GM10266 (cell line): ENCODE measurements around the gene THTPA.

ENCODE experiments used
- DNase-seq: peaks from one replicate; pipeline ENCODE4 v3.0.0; 2012; ENCODE audit errors: extremely low spot score
- TF ChIP-seq, protein P1 (sequence below): IDR thresholded peaks from 2 replicates; pipeline ENCODE4 v1.5.1; 2012; ENCODE audit warnings: mild to moderate bottlenecking, low read depth; ENCODE audit not compliant: control insufficient read depth, insufficient read depth; ENCODE audit errors: missing control alignments

THTPA gene

DNA sequence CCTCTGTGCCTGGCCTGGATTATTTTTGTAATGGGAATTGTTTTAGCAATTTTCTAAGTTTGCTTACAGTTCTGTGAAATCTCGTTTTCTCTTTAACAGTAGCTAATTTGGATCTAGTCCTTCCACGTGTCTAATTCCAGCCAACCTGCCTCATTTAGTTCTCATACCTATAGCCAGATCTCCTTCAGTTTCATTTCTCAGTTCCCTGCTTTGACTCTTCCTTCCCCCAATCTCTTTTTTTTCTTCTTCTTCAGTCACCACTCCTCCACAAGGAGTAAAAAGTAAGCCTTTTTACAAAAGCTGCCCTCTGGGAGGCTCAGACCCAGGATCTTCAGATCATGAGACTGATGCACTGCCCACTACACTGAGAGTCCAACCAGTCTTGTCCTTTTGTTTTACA, 1.4 kb downstream of the THTPA start:
- TF ChIP-seq, protein P1, sequence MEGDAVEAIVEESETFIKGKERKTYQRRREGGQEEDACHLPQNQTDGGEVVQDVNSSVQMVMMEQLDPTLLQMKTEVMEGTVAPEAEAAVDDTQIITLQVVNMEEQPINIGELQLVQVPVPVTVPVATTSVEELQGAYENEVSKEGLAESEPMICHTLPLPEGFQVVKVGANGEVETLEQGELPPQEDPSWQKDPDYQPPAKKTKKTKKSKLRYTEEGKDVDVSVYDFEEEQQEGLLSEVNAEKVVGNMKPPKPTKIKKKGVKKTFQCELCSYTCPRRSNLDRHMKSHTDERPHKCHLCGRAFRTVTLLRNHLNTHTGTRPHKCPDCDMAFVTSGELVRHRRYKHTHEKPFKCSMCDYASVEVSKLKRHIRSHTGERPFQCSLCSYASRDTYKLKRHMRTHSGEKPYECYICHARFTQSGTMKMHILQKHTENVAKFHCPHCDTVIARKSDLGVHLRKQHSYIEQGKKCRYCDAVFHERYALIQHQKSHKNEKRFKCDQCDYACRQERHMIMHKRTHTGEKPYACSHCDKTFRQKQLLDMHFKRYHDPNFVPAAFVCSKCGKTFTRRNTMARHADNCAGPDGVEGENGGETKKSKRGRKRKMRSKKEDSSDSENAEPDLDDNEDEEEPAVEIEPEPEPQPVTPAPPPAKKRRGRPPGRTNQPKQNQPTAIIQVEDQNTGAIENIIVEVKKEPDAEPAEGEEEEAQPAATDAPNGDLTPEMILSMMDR, result no peak
- no peak for DNase-seq

DNA sequence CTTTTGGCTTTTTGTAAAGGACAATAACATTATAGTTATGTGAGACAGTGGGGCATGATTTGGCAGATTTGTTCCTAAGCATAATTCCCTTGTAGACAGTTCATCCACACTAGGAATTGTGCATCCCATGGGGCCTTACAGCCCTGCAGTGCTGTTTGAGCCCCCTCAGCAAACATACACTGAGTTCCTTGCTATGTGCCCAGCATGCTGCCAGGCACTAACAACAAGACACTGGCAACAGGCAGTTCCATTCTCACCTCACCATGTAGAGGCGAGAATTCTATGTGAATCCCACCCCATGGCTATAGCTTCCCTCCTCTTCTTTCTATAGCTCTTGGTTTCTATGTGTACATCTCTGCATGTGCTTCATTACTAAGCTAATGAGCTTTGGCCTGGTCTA, 1.9 kb downstream of the THTPA start:
- no peak for DNase-seq
- TF ChIP-seq, protein P1, result no peak

DNA sequence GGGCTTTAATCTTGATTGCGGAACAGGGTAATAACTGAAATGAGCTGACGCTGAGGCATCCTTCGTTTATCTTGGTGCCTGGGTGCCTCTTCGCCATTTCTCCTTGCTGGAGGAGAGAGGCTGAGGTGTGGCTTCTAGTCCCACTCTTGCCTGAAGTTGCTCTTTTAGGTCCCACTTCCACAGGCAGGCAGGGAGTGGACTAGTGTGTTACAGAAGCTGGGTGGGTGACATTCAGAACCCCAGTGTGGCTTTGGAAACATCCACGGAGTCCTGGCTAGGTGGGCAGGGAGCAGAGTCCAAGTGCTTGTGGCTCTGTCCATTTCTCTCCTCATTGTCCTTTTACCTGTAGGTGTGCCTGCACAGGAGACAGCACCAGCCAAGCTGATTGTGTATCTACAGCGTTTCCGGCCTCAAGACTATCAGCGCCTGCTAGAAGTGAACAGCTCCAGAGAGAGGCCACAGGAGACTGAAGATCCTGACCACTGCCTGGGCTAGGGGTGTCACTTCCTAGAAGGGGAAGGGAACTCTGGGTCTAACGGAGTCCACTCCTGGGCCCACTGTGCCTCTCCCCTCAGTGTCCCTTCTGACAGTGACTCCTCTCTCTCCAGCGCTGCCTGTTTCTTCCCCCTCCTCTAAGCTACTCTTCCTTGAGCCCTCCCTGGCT, 2.4 kb downstream of the THTPA start:
- TF ChIP-seq, protein P1, result no peak
- DNase-seq, result no peak

DNA sequence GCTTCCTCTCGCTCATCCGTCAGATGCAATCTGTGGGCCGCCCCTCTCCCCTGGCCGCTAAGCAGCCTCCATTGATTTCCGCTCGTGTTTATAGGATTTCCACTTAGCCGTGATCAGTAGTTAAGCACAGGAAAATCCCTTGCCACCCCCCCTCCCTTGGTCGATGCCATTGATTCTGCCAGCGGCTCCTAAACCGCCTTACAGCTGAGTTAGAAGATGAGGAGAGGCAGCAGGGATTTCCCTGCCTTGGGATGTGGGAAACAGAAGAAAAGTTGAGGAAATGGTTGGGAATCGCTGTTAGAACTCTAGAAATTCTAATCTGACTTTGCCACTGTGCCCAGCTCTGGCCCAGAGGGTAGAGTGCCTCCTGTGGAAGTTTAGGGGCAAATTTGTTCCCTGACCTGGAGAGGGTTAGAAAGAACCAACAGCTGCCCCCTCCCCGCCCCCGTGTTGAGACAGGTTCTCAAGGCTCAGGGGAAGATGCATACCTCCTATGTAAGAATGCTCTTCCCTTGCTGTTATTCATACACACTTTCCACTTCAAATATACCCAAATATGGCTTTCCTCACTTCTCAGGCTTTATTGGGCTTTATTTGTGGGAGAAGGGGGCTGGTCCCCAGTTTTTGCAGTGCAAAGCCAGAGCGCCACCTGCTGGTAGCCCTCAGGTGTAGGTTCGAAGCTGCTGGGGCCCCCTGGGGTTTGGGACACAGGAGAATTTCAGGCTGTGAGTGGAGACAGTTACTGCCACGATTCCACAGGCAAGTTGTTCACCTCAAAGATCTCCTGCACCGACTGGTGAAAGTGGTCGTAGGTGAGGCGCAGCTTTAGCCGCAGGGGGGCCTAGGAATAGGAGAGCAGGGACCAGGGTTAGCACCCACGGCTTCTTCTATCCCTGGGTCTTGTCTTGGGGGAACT, 3.2 kb downstream of the THTPA start:
- DNase-seq, result no peak
- TF ChIP-seq, protein P1, result peak; percentile 93

DNA sequence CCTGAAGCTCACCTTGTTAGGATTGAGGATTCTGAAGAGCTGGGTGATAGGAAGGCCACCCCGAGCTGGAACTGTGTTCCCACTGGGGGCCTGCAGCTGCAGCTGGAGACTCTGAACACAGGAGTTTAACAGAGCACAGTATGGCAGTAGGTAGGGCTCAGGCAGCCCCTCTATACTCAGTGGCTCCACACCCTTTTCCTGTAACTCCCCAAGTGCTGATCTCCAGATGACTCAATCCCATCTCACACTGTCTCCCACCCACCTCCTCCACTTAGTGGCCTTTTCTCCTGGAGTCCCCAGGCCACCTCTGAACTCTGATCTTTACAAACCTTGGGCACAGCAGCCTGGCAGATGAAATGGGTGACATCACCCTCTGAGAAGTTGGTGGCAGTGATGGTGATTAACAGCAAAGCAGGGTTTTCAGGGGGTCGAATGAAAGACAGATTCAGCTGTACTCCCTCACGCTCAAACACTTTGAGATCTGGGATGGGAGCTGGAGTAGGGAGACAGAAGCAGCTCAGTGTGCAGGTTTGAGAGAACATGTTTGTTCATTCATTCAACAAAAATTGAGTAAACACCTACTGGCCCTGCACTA, 4.0 kb downstream of the THTPA start:
- DNase-seq, result no peak
- TF ChIP-seq, protein P1, result no peak

DNA sequence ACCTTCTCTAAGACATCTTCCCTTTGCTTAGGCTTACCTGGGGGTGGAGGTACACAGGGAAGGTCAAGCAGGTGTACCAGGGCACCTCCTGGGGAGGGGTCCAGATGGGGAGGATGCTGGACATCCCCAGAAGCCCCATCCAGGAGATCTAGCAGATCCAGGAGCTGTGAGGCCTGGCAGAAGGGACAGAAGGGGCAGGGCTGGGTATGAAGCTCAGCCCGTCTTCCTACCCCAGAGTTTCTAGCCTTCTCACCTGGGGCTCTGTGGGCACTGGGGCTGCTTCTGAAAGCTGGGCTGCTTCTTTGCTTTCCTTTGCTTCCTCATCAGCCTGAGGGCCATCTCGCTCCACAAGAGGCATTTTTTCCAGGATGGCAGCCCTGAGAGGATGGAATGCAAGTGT, 5.2 kb downstream of the THTPA start:
- no peak for DNase-seq
- TF ChIP-seq, protein P1, result no peak
